ENCODE data around the gene FBXL20. TPM values are rescaled to one million over a fixed set of nuclear protein-coding genes. Genes with fewer than 3 reads are reported as not detected.
"Not testable (repeated sequence)": the region's sequence is repeated elsewhere in the genome, so short reads cannot be mapped to it uniquely, and the experiment has no call there.

FBXL20 gene
- total RNA-seq, 2 donors from 2014 or later = 15.6 to 18.1 TPM

- Mint-ChIP-seq H3K27ac (no peak overlapping the region), H3K27me3 (ENCODE audit: insufficient read depth) (no peaks in the 10 kb centered on the region), H3K4me3 (no peak overlapping the region), H3K9me3 (no peaks in the 10 kb centered on the region), H3K4me1 (no peaks in the 10 kb centered on the region), H3K36me3 (ENCODE audit: low read depth) (peaks cover 34% of the 10 kb centered on the region)
- WGBS, 2 experiments (ENCODE audit: insufficient coverage in 1 of 2, insufficient read length in 1 of 2) = 92% methylated on average over 1 of the region's 1 CpG; no CpG with 5 or more reads in 1 of the 2 experiments
- Histone ChIP-seq H3K4me3 (ENCODE audit: low read length) (no peak overlapping the region), H3K36me3 (ENCODE audit: control insufficient read depth, insufficient read depth, low read length) (peaks cover 14% of the 10 kb centered on the region), H3K4me1 (ENCODE audit: control insufficient read depth, insufficient read depth, low read length) (no peaks in the 10 kb centered on the region), H3K9ac (ENCODE audit: extremely low read depth, low read length, poor library complexity, severe bottlenecking) (no peak overlapping the region), H3K27ac (ENCODE audit: low read depth, low read length) (no peak overlapping the region), H3K9me3 (ENCODE audit: control insufficient read depth, low read length) (no peaks in the 10 kb centered on the region), H3K27me3 (ENCODE audit: control insufficient read depth, insufficient read depth, low read length, poor library complexity, severe bottlenecking) (no peaks in the 10 kb centered on the region)
- DNase-seq = no peak
- TF ChIP-seq CTCF (conservative IDR thresholded peaks at IDR 0.05) = no peak
These were observed 97.2 kb downstream of the FBXL20 start for GRCh38 chr17:39304188-39304587.

- Mint-ChIP-seq H3K27ac (no peak overlapping the region), H3K9me3 (no peaks in the 10 kb centered on the region), H3K4me3 (no peak overlapping the region), H3K4me1 (no peaks in the 10 kb centered on the region), H3K27me3 (ENCODE audit: insufficient read depth) (no peaks in the 10 kb centered on the region), H3K36me3 (ENCODE audit: low read depth) (peaks cover 20% of the 10 kb centered on the region)
- Histone ChIP-seq H3K9ac (ENCODE audit: extremely low read depth, low read length, poor library complexity, severe bottlenecking) (no peak overlapping the region), H3K27me3 (ENCODE audit: control insufficient read depth, insufficient read depth, low read length, poor library complexity, severe bottlenecking) (no peaks in the 10 kb centered on the region), H3K4me3 (ENCODE audit: low read length) (no peak overlapping the region), H3K4me1 (ENCODE audit: control insufficient read depth, insufficient read depth, low read length) (no peaks in the 10 kb centered on the region), H3K27ac (ENCODE audit: low read depth, low read length) (no peak overlapping the region), H3K9me3 (ENCODE audit: control insufficient read depth, low read length) (no peaks in the 10 kb centered on the region), H3K36me3 (ENCODE audit: control insufficient read depth, insufficient read depth, low read length) (peaks cover 12% of the 10 kb centered on the region)
- no peak for TF ChIP-seq CTCF (conservative IDR thresholded peaks at IDR 0.05)
- DNase-seq = no peak
These were observed 107.4 kb downstream of the FBXL20 start for GRCh38 chr17:39294060-39294459.

- not testable (repeated sequence) for H3K9ac ChIP-seq (ENCODE audit: extremely low read depth, low read length, poor library complexity, severe bottlenecking); H3K9me3 ChIP-seq (ENCODE audit: control insufficient read depth, low read length); H3K4me3 Mint-ChIP-seq; H3K4me1 Mint-ChIP-seq; H3K27me3 Mint-ChIP-seq (ENCODE audit: insufficient read depth); H3K27ac ChIP-seq (ENCODE audit: low read depth, low read length); H3K36me3 ChIP-seq (ENCODE audit: control insufficient read depth, insufficient read depth, low read length); H3K27ac Mint-ChIP-seq; H3K27me3 ChIP-seq (ENCODE audit: control insufficient read depth, insufficient read depth, low read length, poor library complexity, severe bottlenecking); H3K4me3 ChIP-seq (ENCODE audit: low read length); H3K4me1 ChIP-seq (ENCODE audit: control insufficient read depth, insufficient read depth, low read length); H3K9me3 Mint-ChIP-seq; DNase-seq
- WGBS, 2 experiments (ENCODE audit: insufficient coverage in 1 of 2, insufficient read length in 1 of 2) = 77 to 96% methylated on average over 3 to 8 of the region's 8 CpGs
- peaks cover 18% of the 10 kb centered on the region for H3K36me3 Mint-ChIP-seq (ENCODE audit: low read depth)
These were observed 108.9 kb downstream of the FBXL20 start for GRCh38 chr17:39292546-39292945.

- H3K36me3 Mint-ChIP-seq (ENCODE audit: low read depth) = peaks cover 13% of the 10 kb centered on the region
- not testable (repeated sequence) for H3K4me3 Mint-ChIP-seq; H3K4me1 Mint-ChIP-seq; H3K27me3 Mint-ChIP-seq (ENCODE audit: insufficient read depth); H3K4me3 ChIP-seq (ENCODE audit: low read length); H3K9me3 Mint-ChIP-seq; H3K27ac ChIP-seq (ENCODE audit: low read depth, low read length); H3K9ac ChIP-seq (ENCODE audit: extremely low read depth, low read length, poor library complexity, severe bottlenecking); H3K36me3 ChIP-seq (ENCODE audit: control insufficient read depth, insufficient read depth, low read length); H3K9me3 ChIP-seq (ENCODE audit: control insufficient read depth, low read length); H3K27me3 ChIP-seq (ENCODE audit: control insufficient read depth, insufficient read depth, low read length, poor library complexity, severe bottlenecking); H3K4me1 ChIP-seq (ENCODE audit: control insufficient read depth, insufficient read depth, low read length); H3K27ac Mint-ChIP-seq; DNase-seq
- 87 to 94% methylated on average over 3 of the region's 3 CpGs for WGBS, 2 experiments (ENCODE audit: insufficient coverage in 1 of 2, insufficient read length in 1 of 2)
These were observed 114.9 kb downstream of the FBXL20 start for GRCh38 chr17:39286513-39286912.

Data from endodermal cell (in vitro differentiated cells).